OCI-LY1 (cell line): Measurements from ENCODE around the gene PIK3R5.

Experiments used
- CTCF ChIP-seq: fragments of 200-600 bp; sonication (generic), shearing (Covaris generic); IDR thresholded peaks from 2 replicates; pipeline ENCODE4 v1.5.1; 2017; ENCODE audit warnings: mild to moderate bottlenecking, antibody characterized with exemption, low read length, moderate library complexity, mixed read lengths
- EZH2 ChIP-seq: fragments of 200-600 bp; sonication (generic), shearing (Covaris generic); IDR thresholded peaks from 2 replicates; pipeline ENCODE4 v1.8.0; 2017; ENCODE audit warnings: borderline replicate concordance, mixed run types, mild to moderate bottlenecking, antibody characterized with exemption, low read length, moderate library complexity, mixed read lengths

GRCh38 chr17:9011001-9011400, 45.5 kb upstream of the PIK3R5 start:
- TF ChIP-seq CTCF (no peak), EZH2 (no peak)
